NAMALWA (cell line): ENCODE data around the gene C9orf43.
A peak's percentile ranks its signal among the peaks of the same experiment; 100 is the strongest.
"Not testable (repeated sequence)": the region's sequence is repeated elsewhere in the genome, so short reads cannot be mapped to it uniquely, and the experiment has no call there.

Source experiments
- DNase-seq: peaks from one replicate; pipeline ENCODE4 v3.0.0-alpha.2; 2015; ENCODE audit warnings: low spot score

Gene C9orf43

GRCh38 chr9:113417370-113417769 lies 6.8 kb downstream of the C9orf43 start:
- no peak for DNase-seq

- no peak for DNase-seq
Measured at GRCh38 chr9:113421726-113422125, 11.2 kb downstream of the C9orf43 start.

- no peak for DNase-seq
Measured at GRCh38 chr9:113425072-113425471, 14.5 kb downstream of the C9orf43 start.

GRCh38 chr9:113426701-113427100 lies 16.2 kb downstream of the C9orf43 start:
- no peak for DNase-seq

- no peak for DNase-seq
Measured at GRCh38 chr9:113427629-113428028, 17.1 kb downstream of the C9orf43 start.

GRCh38 chr9:113428062-113428615 lies 17.6 kb downstream of the C9orf43 start:
- no peak for DNase-seq

GRCh38 chr9:113431191-113431590 lies 20.6 kb downstream of the C9orf43 start:
- no peak for DNase-seq

- no peak for DNase-seq
Measured at GRCh38 chr9:113436728-113437515, 26.4 kb downstream of the C9orf43 start.

GRCh38 chr9:113437716-113438115 lies 27.2 kb downstream of the C9orf43 start:
- DNase-seq: not testable (repeated sequence)

- DNase-seq: no peak
Measured at GRCh38 chr9:113444736-113445135, 34.2 kb downstream of the C9orf43 start.

- DNase-seq: peak; percentile 54
Measured at GRCh38 chr9:113446323-113446740, 35.8 kb downstream of the C9orf43 start.

GRCh38 chr9:113449376-113449775 lies 38.8 kb downstream of the C9orf43 start:
- DNase-seq: no peak

GRCh38 chr9:113452113-113452605 lies 41.6 kb downstream of the C9orf43 start:
- no peak for DNase-seq

GRCh38 chr9:113454914-113455761 lies 44.6 kb downstream of the C9orf43 start:
- DNase-seq: no peak

GRCh38 chr9:113456235-113456634 lies 45.7 kb downstream of the C9orf43 start:
- no peak for DNase-seq

GRCh38 chr9:113461285-113461684 lies 50.7 kb downstream of the C9orf43 start:
- no peak for DNase-seq

- DNase-seq: no peak
Measured at GRCh38 chr9:113461943-113462342, 51.4 kb downstream of the C9orf43 start.

- DNase-seq: no peak
Measured at GRCh38 chr9:113462781-113463286, 52.3 kb downstream of the C9orf43 start.

- DNase-seq: no peak
Measured at GRCh38 chr9:113463418-113464285, 53.1 kb downstream of the C9orf43 start, which contains the start of gene RGS3. Gene RGS3, plus strand, starts transcription at chr9:113463727. Its CDS starts 76 bp downstream, at chr9:113463803.

GRCh38 chr9:113464286-113464660 lies 53.7 kb downstream of the C9orf43 start:
- DNase-seq: no peak

- no peak for DNase-seq
Measured at GRCh38 chr9:113465599-113466140, 55.1 kb downstream of the C9orf43 start.
